ENCODE results near the gene DOK6. TPM values are rescaled to one million over a fixed set of nuclear protein-coding genes. Genes with fewer than 3 reads are reported as not detected.

The DOK6 gene
- total RNA-seq, 1 experiment from 2014 or later, result 4.1 TPM

- DNase-seq (ENCODE audit: low spot score) (no peak), ATAC-seq (no peak)
- ChIA-PET POLR2A (no interaction called here), CTCF (no interaction called here)
- Mint-ChIP-seq H3K27me3 (ENCODE audit: low read depth) (no peaks in the 10 kb centered on the region), H3K4me3 (no peak overlapping the region), H3K9me3 (no peaks in the 10 kb centered on the region), H3K36me3 (no peaks in the 10 kb centered on the region), H3K27ac (no peak overlapping the region), H3K4me1 (no peaks in the 10 kb centered on the region)
- no peak for TF ChIP-seq E2F4 (CRISPR knock-in tag; IDR thresholded peaks at IDR 0.05; ENCODE audit: borderline replicate concordance, low read depth)
- no peak for TF ChIP-seq AFF4 (CRISPR knock-in tag; IDR thresholded peaks at IDR 0.05; ENCODE audit: borderline replicate concordance)
- no peak for TF ChIP-seq PREB (CRISPR knock-in tag; IDR thresholded peaks at IDR 0.05; ENCODE audit: borderline replicate concordance)
- no peak for TF ChIP-seq NFE2L1 (CRISPR knock-in tag; IDR thresholded peaks at IDR 0.05)
- no peak for TF ChIP-seq KAT7 (CRISPR knock-in tag; IDR thresholded peaks at IDR 0.05; ENCODE audit: borderline replicate concordance)
- TF ChIP-seq ATF1 (CRISPR knock-in tag; IDR thresholded peaks at IDR 0.05), result no peak
- no peak for TF ChIP-seq ZNF512 (CRISPR knock-in tag; IDR thresholded peaks at IDR 0.05; ENCODE audit: borderline replicate concordance)
- TF ChIP-seq NFYB (CRISPR knock-in tag; conservative IDR thresholded peaks at IDR 0.05; ENCODE audit: low read depth), result no peak
- no peak for TF ChIP-seq HMGA2 (CRISPR knock-in tag; IDR thresholded peaks at IDR 0.05)
- TF ChIP-seq STAT6 (CRISPR knock-in tag; conservative IDR thresholded peaks at IDR 0.05; ENCODE audit: low read depth), result no peak
- no peak for TF ChIP-seq IRF1 (CRISPR knock-in tag; IDR thresholded peaks at IDR 0.05)
- TF ChIP-seq ZBTB43 (CRISPR knock-in tag; IDR thresholded peaks at IDR 0.05), result no peak
- TF ChIP-seq ELF4 (CRISPR knock-in tag; IDR thresholded peaks at IDR 0.05; ENCODE audit: low read depth), result no peak
- no peak for TF ChIP-seq TP53 (CRISPR knock-in tag; IDR thresholded peaks at IDR 0.05)
- no peak for TF ChIP-seq ZNF232 (CRISPR knock-in tag; IDR thresholded peaks at IDR 0.05)
- TF ChIP-seq RELA (CRISPR knock-in tag; IDR thresholded peaks at IDR 0.05; ENCODE audit: borderline replicate concordance), result no peak
- no peak for TF ChIP-seq E2F1 (CRISPR knock-in tag; IDR thresholded peaks at IDR 0.05)
- TF ChIP-seq SMAD4 (CRISPR knock-in tag; IDR thresholded peaks at IDR 0.05), result no peak
These were observed 185.8 kb downstream of the DOK6 start for GRCh38 chr18:69586537-69586936.

All from WTC11 (cell line).